HepG2 (cell line): ENCODE results near the gene OR6X1.

ENCODE experiments used
- HDAC1 ChIP-seq: sonication (generic); formaldehyde crosslinking; IDR thresholded peaks from 2 replicates; pipeline ENCODE4 v1.5.1; 2020; ENCODE audit warnings: mild to moderate bottlenecking, missing genetic modification reagents
- TBX3 ChIP-seq: fragments of 450-650 bp; IDR thresholded peaks from 2 replicates; pipeline ENCODE4 v1.6.1; 2017; ENCODE audit warnings: antibody characterized with exemption, mild to moderate bottlenecking, inconsistent platforms, borderline replicate concordance
- ZFP36 ChIP-seq: fragments of 150-350 bp; IDR thresholded peaks from 2 replicates; pipeline ENCODE4 v1.6.1; 2018; ENCODE audit warnings: borderline replicate concordance, low read length, low read depth; ENCODE audit not compliant: partially characterized antibody
- ZNF33B ChIP-seq: sonication (generic); formaldehyde crosslinking; IDR thresholded peaks from 2 replicates; pipeline ENCODE4 v1.5.1; 2020; ENCODE audit warnings: mild to moderate bottlenecking, missing genetic modification reagents

GRCh38 chr11:123751781-123752180 lies 2.5 kb downstream of the OR6X1 start:
- TF ChIP-seq TBX3 (no peak), ZFP36 (no peak), HDAC1 (CRISPR knock-in tag) (no peak), ZNF33B (CRISPR knock-in tag) (no peak)
